HG03571 (cell line): ENCODE data around the gene SLC66A1.
"Not testable (repeated sequence)": the region's sequence is repeated elsewhere in the genome, so short reads cannot be mapped to it uniquely, and the experiment has no call there.

ENCODE experiments used
- ATAC-seq: cut with Tn5 transposase; IDR thresholded peaks from one replicate; pipeline ENCODE4 v1.9.1; 2021; ENCODE audit not compliant: unreplicated experiment

SLC66A1 gene, protein sequence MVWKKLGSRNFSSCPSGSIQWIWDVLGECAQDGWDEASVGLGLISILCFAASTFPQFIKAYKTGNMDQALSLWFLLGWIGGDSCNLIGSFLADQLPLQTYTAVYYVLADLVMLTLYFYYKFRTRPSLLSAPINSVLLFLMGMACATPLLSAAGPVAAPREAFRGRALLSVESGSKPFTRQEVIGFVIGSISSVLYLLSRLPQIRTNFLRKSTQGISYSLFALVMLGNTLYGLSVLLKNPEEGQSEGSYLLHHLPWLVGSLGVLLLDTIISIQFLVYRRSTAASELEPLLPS

DNA sequence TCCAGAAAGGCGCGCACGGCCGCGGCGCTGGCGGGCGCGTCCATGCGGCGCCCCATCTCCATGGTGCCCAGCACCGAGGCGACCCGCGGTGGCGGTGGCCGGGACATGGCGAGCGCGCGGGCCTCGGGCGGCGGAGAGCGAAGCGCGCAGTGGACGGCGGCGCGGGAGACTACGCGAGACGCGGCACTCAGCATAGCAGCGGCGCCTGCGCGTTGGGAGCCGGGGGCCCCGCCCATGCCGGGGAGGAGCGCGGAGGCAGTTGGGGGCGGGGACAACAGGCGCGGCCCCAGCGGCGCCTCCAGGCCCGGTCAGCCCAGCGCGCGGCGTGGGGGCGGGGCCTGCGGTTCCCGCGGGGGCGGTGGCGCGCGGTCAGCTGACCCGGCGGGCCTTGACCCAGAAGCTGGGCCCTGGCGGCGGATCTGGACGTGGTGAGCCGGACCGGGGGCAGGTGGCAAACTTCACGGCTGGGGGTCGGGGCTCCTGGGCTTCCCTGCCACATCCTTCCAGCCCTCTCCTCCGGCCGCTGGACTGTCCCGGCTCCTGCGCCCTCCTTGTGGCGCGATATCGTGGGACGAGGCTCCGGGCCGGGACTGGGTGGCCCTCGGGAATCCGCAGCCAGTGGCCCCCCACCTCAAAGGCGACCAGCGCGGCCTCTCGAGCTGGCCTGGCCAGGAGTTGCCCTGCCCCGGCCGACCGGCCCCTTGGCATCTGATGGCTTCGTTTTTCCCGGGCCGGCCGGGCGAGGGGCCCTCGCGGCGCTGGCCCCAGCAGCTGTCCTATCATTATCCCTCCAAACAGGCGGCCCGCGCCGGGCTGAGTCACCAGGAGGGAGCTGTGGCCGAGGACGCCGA is at the start of gene SLC66A1, which contains the start of gene AKR7A2:
Gene SLC66A1 (plus strand): TSS at position 396 of the 851 bp plus-strand sequence. CDS start 5,352 bp downstream, outside the sequence.
Gene AKR7A2 (minus strand): TSS at position 214 of the 851 bp plus-strand sequence. CDS start 20 bp downstream, at position 194.
- ATAC-seq = peak; percentile 63

DNA sequence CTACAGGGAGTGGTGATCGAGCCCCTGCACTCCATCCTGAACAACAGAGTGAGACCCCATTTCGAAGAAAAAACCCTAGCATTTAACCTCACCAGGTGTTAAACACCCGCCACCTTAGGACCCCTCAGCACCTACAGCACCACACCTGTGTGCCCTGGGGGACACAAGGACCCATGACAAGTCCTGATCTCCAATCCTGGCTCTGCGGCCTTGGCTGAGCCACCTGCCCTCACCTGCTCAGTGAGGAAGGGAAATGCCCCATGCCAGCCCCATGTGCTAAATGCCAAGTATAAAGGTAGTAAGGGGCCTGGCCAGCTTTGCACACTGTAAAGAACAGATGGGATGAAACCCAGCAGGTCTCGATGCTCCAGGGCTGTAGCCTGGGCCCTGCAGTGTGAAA is 49.4 kb upstream of the SLC66A1 start:
- no peak for ATAC-seq

DNA sequence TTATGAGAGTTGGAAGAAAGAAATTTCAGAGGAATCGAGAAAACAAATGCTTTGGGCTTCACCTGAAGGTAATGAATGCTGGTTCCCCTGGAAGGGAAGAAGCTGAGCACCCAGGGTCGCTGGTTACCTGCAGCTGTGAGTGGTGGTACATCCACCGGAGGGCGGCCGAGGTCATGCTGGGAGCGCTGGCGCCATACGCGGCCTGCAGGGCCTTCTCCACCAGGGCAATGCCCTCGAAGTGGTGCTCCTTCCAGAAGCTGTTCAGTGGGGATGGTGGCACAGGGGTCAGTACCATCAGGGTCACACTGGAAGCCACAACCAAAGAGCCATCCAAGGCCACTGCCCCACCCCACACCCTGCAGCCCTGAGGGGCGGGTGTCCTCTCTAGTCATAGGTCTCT is 43.7 kb upstream of the SLC66A1 start:
- no peak for ATAC-seq

DNA sequence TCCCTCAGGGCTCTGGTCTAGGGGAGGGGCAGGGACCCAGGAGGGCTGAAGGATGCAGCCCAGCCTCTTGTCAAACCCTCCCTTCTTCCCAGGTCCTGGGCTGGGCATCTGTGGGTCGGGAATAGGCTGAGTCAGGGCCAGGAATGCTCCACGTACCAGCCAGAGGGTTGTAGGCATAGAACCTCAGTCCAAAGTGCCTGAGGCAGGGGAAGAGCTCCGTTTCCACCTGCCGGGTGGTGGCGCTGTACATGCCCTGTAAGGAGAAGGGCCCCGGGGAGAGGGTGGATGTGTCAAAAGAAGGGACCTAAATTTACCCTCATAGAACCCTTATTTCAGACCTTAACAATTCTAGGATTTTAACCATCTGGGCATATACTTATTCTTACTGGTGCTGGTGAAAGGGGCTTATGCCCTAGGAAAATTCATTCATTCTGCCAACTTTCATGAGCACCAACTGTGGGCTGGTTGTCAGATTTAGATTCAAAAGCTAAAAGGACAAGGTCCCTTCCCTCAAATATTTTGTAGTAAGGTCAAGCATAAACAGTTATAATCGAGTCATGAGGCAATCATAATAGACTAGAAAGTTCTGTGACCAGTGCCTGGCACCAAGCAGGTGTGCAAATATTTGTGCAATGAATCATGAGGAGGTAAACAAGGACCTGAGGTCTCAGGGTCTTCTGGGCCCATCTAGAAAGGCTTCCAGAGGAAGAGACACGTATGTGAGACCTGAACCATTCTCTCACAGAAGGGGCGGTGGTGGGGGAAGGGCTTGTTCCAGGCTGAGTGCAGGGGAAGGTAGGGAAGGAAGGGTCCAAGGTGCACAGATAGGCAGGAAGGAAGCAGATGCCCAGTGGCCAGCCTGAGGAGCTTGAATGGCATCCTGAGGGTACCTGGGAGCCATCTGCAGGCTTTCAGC is 42.4 kb upstream of the SLC66A1 start:
- ATAC-seq = not testable (repeated sequence)

DNA sequence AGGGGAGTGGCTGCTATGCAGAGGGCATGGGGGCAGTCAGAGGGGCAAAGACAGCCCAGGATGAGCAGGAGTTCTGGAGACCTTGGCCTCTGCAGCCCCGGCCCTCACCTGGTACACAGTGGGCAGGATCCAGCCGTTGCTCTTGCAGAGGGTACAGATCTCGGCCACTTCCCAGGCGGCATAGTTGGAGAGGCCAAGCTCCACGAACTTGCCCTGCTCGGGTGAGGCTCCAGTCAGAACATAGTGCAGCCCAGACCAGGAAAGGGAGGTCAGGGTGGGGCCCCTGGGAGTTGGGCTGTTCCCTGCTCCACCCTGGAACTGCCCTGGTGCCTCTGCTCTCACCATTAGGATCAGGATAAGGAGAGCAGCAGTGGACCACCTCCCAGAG is 41.8 kb upstream of the SLC66A1 start:
- not testable (repeated sequence) for ATAC-seq

DNA sequence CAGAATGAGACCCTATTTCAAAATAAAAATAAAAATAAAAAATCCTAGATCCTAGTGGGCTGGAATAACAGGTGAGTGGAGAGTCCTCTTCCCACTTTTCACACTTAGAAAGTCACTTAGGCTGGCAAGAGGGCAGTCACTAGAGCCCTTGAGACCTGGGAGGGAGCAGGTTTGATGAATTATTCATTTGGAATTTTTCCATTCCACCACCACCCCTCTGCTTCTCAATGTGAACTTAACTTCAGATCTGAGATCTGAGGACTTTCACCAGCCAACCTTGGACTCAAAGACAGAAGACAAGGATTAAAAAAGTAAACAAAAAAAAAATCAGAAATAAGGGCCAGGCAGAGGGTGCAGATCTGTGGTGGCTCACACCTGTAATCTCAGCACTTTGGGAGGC is 40.1 kb upstream of the SLC66A1 start:
- no peak for ATAC-seq

DNA sequence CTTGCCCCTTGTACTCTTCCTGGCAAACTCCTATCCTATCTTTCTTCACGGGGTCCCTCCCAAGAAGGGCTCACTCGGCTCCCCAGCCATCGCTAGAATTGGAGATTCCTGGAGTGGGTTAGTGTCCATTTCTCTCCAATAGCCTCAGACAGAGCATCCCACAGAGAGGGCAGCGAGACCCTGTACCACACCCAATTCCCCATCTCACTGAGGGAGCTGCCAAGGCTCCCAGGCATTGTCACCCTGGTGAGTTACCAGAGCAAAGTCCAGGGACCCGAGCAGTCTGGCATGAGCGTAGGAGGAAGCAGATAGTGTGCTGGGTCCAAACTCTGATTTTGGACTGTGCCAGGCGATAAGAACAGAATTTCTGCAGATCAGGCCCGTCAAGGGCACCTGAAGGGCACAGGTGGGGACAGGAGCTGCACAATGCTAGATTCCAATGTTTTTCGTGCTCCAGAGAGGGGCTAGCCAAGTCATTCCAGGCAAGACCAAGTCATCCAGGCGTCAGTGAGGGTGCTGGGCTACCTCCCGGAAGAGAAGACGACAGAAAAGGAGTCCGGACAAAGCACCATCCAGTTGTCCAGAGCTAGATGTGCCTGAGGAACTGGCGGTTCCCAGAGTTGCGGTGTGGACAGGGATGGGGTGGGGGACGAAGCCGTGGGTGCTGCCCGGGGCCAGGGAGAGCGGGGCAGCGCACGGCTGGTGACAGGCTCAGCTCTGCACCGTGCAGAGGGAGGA is 38.9 kb upstream of the SLC66A1 start:
- no peak for ATAC-seq

DNA sequence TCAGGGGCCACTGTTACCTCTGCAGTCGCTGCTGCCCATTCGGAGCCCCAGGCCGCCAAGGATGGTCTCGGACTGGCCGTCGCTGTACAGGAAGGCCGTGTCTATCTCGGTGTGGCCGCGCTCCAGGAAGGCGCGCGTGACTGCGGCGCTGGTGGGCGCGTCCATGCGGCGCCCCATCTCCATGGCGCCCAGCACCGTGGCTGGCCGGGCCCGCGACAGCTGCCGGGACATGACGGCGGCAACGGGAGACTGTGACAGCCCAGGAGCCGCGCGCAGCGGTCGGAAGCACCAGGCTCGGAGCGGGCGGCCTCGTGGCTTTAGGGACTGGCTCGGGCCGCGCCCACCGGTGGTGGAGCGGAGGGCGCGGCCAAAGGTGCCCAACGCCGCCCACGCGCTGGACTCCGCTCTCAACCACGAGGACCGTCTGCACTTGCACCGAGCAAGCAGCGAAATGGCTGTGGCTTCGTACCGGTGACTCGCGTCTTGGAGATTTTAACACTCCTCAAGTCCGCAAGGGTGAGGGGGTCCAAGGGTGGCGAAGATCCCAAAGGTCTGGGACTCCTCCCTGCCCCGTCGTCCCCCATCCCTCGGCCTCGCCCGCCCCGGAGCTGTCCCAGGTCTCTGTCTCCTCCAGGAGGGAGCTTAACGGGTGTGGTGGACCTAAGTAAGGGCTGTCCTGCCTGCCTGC is 38.1 kb upstream of the SLC66A1 start:
- ATAC-seq = not testable (repeated sequence)

DNA sequence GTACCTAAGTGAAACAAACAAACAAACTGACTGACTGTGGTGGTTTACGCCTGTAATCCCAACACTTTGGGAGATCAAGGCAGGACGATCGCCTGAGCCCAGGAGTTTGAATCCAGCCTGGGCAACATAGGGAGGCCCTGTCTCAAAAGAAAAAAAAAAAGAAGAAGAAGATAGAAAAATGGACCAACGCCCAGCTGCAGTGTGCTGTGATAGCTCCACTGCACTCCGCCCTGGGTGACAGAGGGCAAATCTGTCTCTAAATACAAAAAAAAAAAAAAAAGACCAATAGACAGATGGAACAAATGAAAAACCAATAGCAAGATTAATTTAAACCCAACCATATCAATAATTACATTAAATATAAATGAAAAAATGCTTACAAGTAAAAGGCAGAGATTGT is 37.5 kb upstream of the SLC66A1 start:
- ATAC-seq = no peak

DNA sequence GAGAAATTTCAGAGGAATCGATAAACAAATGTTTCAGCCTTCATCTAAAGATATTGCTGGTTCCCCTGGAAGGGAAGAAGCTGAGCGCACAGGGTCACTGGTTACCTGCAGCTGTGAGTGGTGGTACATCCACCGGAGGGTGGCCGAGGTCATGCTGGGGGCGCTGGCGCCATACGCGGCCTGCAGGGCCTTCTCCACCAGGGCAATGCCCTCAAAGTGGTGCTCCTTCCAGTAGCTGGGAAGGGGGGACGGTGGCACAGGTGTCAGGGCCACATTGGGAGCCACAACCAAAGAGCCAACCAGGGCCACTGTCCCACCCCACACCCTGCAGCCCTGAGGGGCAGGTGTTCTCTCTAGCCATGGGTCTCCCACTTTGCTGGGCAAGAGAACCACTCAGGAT is 28.2 kb upstream of the SLC66A1 start:
- no peak for ATAC-seq

DNA sequence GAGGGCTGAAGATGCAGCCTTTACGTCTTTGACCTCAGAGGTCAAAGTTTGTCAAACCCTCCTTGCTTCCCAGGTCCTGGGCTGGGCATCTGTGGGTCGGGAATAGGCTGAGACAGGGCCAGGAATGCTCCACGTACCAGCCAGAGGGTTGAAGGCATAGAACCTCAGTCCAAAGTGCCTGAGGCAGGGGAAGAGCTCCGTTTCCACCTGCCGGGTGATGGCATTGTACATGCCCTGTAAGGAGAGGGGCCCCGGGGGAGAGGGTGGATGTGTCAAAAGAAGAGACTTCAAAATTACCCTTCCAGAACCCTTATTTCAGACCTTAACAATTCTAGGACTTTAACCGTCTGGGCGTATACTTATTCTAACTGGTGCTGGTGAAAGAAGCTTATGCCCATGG is 27.2 kb upstream of the SLC66A1 start:
- ATAC-seq = no peak

DNA sequence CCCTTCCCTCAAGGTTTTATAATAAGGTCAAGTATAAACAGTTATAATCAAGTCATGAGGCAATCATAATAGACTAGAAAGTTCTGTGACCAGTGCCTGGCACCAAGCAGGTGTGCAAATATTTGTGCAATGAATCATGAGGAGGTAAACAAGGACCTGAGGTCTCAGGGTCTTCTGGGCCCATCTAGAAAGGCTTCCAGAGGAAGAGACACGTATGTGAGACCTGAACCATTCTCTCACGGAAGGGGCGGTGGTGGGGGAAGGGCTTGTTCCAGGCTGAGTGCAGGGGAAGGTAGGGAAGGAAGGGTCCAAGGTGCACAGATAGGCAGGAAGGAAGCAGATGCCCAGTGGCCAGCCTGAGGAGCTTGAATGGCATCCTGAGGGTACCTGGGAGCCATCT is 26.8 kb upstream of the SLC66A1 start:
- ATAC-seq = not testable (repeated sequence)

DNA sequence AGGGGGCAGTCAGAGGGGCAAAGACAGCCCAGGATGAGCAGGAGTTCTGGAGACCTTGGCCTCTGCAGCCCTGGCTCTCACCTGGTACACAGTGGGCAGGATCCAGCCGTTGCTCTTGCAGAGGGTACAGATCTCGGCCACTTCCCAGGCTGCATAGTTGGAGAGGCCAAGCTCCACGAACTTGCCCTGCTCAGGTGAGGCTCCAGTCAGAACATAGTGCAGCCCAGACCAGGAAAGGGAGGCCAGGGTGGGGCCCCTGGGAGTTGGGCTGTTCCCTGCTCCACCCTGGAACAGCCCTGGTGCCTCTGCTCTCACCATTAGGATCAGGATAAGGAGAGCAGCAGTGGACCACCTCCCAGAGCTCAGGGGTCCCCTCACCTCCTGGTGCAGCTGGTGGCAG is 26.3 kb upstream of the SLC66A1 start:
- ATAC-seq = not testable (repeated sequence)

DNA sequence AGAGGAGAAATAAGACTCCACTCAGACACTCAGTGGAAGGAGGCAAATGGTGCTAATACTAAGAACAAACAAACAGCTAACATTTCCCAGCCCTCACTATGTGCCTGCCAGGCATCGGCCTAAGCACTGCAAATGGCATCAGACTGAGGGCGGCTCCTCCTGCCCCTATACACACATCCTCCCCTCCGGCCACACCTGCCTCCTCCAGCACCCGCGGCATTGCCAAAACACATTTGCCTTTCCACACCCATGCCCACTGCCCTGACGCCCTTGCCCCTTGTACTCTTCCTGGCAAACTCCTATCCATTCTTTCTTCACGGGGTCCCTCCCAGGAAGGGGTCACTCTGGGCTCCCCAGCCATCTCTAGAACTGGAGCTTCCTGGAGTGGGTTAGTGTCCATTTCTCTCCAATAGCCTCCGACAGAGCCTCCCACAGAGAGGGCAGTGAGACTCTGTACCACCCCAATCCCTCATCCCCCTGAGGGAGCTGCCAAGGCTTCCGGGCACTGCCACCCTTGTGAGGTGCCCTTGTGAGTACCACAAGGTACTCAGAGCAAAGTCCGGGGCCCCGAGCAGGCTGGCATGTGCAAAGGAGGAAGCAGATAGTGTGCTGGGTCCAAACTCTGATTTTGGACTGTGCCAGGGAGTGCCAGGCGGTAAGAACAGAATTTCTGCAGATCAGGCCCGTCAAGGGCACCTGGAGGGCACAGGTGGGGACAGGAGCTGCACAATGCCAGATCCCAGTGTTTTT is 24.5 kb upstream of the SLC66A1 start:
- no peak for ATAC-seq

DNA sequence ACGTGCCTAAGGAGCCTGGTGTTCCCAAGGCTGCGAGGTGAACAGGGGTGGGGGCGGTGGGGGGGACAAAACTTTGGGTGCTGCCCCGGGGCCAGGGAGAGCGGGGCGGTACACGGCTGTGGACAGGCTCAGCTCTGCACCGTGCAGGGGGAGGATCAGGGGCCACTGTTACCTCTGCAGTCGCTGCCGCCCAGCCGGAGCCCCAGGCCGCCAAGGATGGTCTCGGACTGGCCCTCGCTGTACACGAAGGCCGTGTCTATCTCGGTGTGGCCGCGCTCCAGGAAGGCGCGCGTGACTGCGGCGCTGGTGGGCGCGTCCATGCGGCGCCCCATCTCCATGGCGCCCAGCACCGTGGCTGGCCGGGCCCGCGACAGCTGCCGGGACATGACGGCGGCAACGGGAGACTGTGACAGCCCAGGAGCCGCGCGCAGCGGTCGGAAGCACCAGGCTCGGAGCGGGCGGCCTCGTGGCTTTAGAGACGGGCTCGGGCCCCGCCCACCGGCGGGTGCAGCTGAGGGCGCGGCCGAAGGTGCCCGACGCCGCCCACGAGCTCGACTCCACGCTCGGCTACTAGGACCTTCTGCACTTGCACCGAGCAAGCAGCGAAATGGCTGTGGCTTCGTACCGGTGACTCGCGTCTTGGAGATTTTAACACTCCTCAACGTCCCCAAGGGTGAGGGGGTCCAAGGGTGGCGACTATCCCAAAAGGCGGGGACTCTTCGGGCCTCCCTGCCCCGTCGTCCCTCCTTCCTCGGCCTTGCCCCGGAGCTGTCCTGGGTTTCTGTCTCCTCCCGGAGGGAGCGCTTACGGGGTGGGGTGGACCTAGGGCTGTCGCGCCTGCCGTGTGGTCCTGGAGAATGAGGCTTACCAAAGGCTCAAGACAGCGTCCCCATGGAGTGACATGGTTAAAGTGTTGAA is 23.5 kb upstream of the SLC66A1 start, which contains the start of gene AKR7A3:
Gene AKR7A3 (minus strand): TSS at position 447 of the 918 bp plus-strand sequence. CDS start 61 bp downstream, at position 386.
- not testable (repeated sequence) for ATAC-seq

DNA sequence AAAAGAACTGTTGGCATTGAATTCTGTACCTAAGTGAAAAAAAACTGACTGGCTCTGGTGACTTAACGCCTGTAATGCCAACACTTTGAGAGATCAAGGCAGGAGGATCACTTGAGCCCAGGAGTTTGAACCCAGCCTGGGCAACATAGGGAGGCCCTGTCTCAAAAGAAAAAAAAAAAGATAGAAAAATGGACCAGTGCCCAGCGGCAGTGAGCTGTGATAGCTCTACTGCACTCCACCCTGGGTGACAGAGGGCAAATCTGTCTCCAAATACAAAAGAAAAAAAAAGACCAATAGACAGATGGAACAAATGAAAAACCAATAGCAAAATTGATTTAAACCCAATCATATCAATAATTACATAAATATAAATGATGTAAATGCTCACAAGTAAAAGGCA is 22.9 kb upstream of the SLC66A1 start:
- no peak for ATAC-seq

DNA sequence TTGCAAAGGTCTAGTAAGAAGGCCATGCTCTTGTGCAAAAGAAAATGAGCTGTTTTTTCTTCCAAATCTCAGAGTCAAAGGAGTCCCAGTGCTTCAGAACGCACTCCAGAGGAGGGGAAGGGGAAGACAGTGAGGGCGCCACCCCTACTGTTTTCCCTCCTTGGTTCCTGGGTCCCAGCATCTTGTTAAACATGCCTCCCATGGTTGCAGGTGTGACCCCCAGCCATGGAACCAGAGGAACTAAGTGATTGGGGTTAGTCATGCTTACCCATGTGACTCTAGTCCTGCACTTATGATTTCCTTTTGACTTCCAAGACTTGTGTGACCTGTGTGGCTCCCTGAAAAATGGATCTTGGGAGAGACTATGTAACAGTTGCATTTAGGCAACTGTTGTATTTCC is 17.5 kb upstream of the SLC66A1 start:
- ATAC-seq = no peak

DNA sequence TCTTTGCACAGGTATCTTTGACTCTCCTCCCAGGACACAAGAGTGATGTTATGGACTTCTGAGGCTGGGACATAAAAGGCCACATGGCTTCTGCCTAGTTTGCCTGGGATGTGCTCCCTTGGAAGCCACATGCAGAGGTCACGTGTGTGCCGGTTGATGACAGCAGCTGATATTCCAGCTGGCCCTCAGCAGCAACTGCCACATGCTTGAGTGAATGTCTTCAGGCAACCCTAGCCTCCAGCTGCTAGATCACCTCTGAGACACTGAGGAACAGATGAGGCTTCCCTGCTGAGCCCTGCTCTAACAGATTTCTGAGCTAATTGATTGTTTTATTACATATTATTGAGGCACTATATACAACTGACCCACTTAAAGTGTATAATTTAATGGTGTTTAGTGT is 11.9 kb upstream of the SLC66A1 start:
- ATAC-seq = no peak
